SK-N-MC (cell line): ENCODE results near the gene WDFY4.
"Not testable (repeated sequence)": the region's sequence is repeated elsewhere in the genome, so short reads cannot be mapped to it uniquely, and the experiment has no call there.

Experiments
- DNase-seq: peaks from one replicate; pipeline ENCODE4 v3.0.0-alpha.2; 2011; ENCODE audit warnings: low read depth, low spot score
- H3K27ac ChIP-seq: fragments of 200-600 bp; sonication (generic); 2 replicates; pipeline ENCODE4 v1.5.1; 2016; ENCODE audit warnings: mixed run types
- H3K36me3 ChIP-seq: fragments of 200-600 bp; sonication (generic); 2 replicates; pipeline ENCODE4 v1.6.1; 2017; ENCODE audit warnings: antibody characterized with exemption, low read length, mixed read lengths; ENCODE audit not compliant: insufficient read depth
- H3K4me3 ChIP-seq: fragments of 200-600 bp; sonication (generic); 2 replicates; pipeline ENCODE4 v1.5.1; 2016
- H3K9ac ChIP-seq: fragments of 200-600 bp; sonication (generic); 2 replicates; pipeline ENCODE4 v1.8.0; 2017; ENCODE audit warnings: mixed run types, mixed read lengths; ENCODE audit not compliant: insufficient read length
- H3K9me3 ChIP-seq: fragments of 200-600 bp; sonication (generic); 2 replicates; pipeline ENCODE4 v1.6.1; 2017; ENCODE audit warnings: low read depth, mild to moderate bottlenecking, antibody characterized with exemption, low read length, moderate library complexity, mixed read lengths
- EZH2 ChIP-seq: fragments of 200-600 bp; sonication (generic); IDR thresholded peaks from one replicate; pipeline ENCODE4 v1.6.1; 2017; ENCODE audit warnings: antibody characterized with exemption
- FOXP2 ChIP-seq: optimal IDR thresholded peaks from 2 replicates; pipeline ENCODE3; 2011; ENCODE audit warnings: mild to moderate bottlenecking, moderate library complexity; ENCODE audit not compliant: insufficient read depth; ENCODE audit errors: extremely low read length, control extremely low read depth
- POLR2AphosphoS5 ChIP-seq: IDR thresholded peaks from 2 replicates; pipeline ENCODE4 v1.6.1; 2012; ENCODE audit warnings: mild to moderate bottlenecking, low read depth, low read length, borderline replicate concordance

WDFY4 gene

DNA sequence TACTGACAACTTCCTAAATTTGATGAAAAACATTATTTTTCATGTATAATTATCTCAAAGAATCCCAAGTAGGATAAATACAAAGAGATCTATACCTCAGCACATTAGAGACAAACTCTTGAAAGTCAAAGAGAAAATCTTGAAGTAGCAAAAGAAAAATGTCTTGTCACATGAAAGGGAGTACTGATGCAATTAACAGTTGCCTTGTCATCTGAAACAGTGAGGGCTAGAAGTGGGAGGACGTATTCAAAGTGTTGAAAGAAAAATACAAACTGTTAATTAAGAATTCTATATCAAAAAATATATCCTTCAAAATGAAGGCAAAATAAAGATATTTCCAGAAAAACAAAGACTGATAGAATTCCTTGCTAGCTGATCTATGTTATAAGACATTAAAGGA lies 44.3 kb upstream of the WDFY4 start:
- H3K9me3 ChIP-seq, result no peaks in the 10 kb centered on the region
- DNase-seq, result no peak
- no peaks in the 10 kb centered on the region for H3K36me3 ChIP-seq
- H3K9ac ChIP-seq, result no peak overlapping the region
- no peak overlapping the region for H3K4me3 ChIP-seq
- H3K27ac ChIP-seq, result no peak overlapping the region
- TF ChIP-seq EZH2, result no peak

DNA sequence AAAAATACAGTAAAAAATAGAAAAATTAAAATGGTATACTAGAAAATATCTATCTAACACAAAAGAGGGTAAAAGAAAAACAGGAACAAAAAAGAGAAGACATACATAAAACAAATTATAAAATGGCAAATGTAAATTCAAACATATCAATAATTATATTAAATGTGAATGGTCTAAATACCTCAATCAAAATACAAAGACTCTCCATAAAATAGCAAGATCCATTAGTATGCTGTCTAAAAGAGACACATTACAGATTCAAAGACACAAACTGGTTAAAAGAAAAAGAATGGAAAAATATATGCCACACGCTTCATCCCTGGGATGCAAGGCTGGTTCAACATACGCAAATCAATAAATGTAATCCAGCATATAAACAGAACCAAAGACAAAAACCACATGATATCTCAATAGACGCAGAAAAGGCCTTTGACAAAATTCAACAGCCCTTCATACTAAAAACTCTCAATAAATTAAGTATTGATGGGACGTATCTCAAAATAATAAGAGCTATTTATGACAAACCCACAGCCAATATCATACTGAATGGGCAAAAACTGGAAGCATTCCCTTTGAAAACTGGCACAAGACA lies 43.5 kb upstream of the WDFY4 start:
- not testable (repeated sequence) for H3K4me3 ChIP-seq, H3K27ac ChIP-seq, DNase-seq, H3K9me3 ChIP-seq, H3K36me3 ChIP-seq, H3K9ac ChIP-seq

GRCh38 chr10:48645600-48645999 lies 39.1 kb upstream of the WDFY4 start:
- Histone ChIP-seq H3K4me3 (no peak overlapping the region), H3K9me3 (no peaks in the 10 kb centered on the region), H3K9ac (no peak overlapping the region), H3K27ac (no peak overlapping the region), H3K36me3 (no peaks in the 10 kb centered on the region)
- DNase-seq, result no peak
- TF ChIP-seq EZH2, result no peak
- TF ChIP-seq POLR2AphosphoS5, result no peak
- TF ChIP-seq FOXP2, result no peak

DNA sequence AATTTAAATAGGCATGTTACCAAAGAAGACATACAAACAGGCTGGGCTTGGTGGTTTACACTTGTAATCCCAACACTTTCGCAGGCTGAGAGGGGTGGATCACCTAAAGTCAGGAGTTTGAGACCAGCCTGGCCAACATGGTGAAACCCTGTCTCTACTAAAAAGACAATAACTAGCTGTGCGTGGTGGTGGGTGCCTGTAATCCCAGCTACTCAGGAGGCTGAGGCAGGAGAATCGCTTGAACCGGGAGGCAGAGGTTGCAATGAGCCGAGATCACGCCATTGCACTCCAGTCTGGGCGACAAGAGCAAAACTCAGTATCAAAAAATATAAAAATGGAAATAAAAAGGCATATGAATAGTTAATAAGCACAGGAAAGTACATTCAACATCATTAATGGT lies 37.6 kb upstream of the WDFY4 start:
- H3K4me3 ChIP-seq, H3K9me3 ChIP-seq: not testable (repeated sequence)

DNA sequence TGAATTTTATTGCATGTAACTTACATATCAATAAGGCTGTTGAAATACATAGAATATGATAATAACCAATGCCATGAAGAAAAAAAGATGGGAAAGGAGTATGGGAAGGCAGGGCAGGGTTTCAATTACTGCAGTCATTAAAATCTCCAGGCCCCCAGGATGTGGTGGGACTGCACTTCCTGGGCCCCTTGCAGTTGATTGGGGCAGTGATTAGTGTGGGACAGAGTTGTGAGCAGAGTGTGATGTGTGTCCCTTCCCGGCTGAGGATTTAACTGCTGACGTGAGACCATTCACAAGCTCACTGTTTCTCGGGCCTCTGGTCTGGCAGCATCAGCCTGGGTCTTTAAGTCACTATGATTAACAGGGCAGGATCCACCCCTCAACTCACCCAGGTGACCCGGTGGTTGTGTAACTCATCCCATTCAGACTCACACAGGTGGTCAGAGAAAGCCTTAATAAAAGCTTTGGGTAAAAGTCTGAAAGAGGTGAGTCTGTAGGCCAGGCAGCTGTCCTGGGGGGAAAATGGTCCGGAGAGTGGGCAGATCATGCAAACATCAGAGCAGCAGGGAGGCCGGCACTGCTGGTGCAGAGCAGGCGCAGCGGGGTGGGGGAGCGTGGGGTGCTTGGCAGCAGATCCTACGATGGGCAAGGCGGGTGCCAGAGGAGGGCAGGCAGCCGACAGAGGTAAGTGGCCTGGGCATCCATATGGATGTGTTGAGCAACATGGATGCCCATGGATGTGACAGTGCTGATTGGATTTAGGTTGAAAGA lies 36.3 kb upstream of the WDFY4 start:
- H3K4me3 ChIP-seq, result no peak overlapping the region
- no peak overlapping the region for H3K27ac ChIP-seq
- TF ChIP-seq EZH2 (no peak), FOXP2 (no peak), POLR2AphosphoS5 (no peak)
- no peak for DNase-seq
- no peak overlapping the region for H3K9ac ChIP-seq
- no peaks in the 10 kb centered on the region for H3K9me3 ChIP-seq
- H3K36me3 ChIP-seq, result no peaks in the 10 kb centered on the region

More for the DNA sequence above, 37.6 kb upstream of the WDFY4 start:
- H3K9ac ChIP-seq, H3K36me3 ChIP-seq, H3K27ac ChIP-seq, DNase-seq: not testable (repeated sequence)

DNA sequence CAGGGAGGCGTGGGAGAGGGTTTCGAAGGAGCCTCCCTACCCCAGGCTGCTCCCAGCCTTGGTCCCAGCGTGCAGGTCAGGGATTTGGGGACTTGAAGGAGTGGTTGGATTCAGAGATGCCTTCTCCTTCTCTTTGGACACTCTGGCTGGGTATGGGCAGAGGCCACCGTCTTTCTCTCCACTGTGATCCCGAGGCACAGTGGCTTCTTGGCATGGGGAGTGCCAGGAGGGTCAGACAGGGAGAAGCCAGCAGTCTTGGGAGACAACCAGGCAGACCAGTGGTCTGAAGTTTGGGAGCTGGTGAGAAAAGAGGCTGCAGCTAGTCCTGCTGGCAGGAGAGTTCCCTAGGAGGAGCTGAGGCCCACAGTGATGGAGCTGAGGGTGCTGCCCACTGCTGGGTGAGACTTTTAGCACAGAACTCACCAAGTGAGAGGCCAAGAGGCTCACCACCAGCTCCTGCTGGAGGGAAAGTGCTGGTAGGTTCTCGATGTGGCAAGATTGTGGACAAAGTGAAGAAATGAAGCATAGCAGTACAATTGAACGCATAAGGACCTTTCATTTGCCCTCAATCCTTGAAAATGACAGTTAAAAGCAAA lies 35.2 kb upstream of the WDFY4 start:
- H3K9ac ChIP-seq, result no peak overlapping the region
- no peak for DNase-seq
- TF ChIP-seq POLR2AphosphoS5 (no peak), EZH2 (no peak), FOXP2 (no peak)
- no peak overlapping the region for H3K27ac ChIP-seq
- H3K36me3 ChIP-seq, result no peaks in the 10 kb centered on the region
- no peaks in the 10 kb centered on the region for H3K9me3 ChIP-seq
- no peak overlapping the region for H3K4me3 ChIP-seq

DNA sequence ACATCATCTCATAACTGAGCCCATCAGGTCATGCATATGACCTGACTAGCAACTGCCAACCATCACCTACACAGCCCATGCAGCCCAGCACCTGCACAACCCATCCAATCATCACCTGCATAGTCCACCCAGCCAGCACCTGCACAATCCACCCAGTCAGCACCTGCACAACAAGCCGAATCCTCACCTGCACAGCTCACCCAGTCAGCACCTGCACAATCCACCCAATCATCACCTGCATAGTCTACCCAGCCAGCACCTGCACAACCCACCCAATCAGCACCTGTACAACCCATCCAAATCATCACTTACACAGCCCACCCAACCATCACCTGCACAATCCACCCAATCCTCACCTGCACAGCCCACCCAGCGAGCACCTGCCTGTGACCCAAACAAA lies 33.4 kb upstream of the WDFY4 start:
- no peak for DNase-seq
- no peak overlapping the region for H3K9ac ChIP-seq
- no peaks in the 10 kb centered on the region for H3K9me3 ChIP-seq
- H3K4me3 ChIP-seq, result no peak overlapping the region
- no peak for TF ChIP-seq POLR2AphosphoS5
- TF ChIP-seq EZH2, result no peak
- TF ChIP-seq FOXP2, result no peak
- H3K36me3 ChIP-seq, result no peaks in the 10 kb centered on the region
- H3K27ac ChIP-seq, result no peak overlapping the region

- H3K4me3 ChIP-seq, result no peak overlapping the region
- H3K9me3 ChIP-seq, result no peaks in the 10 kb centered on the region
- no peak overlapping the region for H3K27ac ChIP-seq
- no peak for DNase-seq
- TF ChIP-seq FOXP2 (no peak), EZH2 (no peak), POLR2AphosphoS5 (no peak)
- H3K9ac ChIP-seq, result no peak overlapping the region
- H3K36me3 ChIP-seq, result no peaks in the 10 kb centered on the region
Observed at GRCh38 chr10:48651839-48652238, 32.8 kb upstream of the WDFY4 start.

DNA sequence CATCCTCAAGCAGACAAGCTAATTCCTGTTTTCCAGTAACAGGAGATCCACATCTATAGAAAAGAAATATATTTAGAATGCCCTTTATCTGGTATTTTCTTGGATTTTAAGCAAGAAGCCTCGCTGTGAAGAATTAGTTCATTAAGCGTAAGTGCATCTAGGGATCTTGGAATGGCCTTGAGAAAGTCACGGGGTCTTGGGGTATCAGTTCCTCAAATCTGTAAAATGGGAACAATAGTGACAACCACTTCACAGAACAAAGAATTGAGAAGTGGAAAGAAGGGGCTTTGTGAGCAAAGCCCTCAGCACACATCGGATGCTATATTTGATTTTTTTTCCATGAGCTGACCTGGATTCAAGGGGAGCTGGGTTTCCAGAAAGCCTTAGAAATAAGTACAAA lies 32.3 kb upstream of the WDFY4 start:
- Histone ChIP-seq H3K27ac (no peak overlapping the region), H3K9me3 (no peaks in the 10 kb centered on the region), H3K9ac (no peak overlapping the region), H3K4me3 (no peak overlapping the region), H3K36me3 (no peaks in the 10 kb centered on the region)
- DNase-seq, result no peak
- TF ChIP-seq FOXP2, result no peak
- no peak for TF ChIP-seq EZH2
